Activated naive CD4-positive, alpha-beta T cell treated with anti-CD3 and anti-CD28 coated beads for 36 hours (primary cell): Measurements from ENCODE around the gene TIGD4. TPM values are rescaled to one million over a fixed set of nuclear protein-coding genes. Genes with fewer than 3 reads are reported as not detected.
"Not testable (repeated sequence)": the region's sequence is repeated elsewhere in the genome, so short reads cannot be mapped to it uniquely, and the experiment has no call there.

Source experiments
- CTCF ChIA-PET: fragments of 350-600 bp; sonication (Branson Sonifier 250); formaldehyde crosslinking; loops from one replicate; lab custom pipeline; 2021; ENCODE audit warnings: antibody characterized with exemption; lab: Charles Lee
- DNase-seq: peaks from one replicate; pipeline ENCODE4 v3.0.0-alpha.2; 2020
- H3K27ac Mint-ChIP-seq: one replicate; pipeline ENCODE4 v1.8.0; 2021; ENCODE audit warnings: mild to moderate bottlenecking, mixed read lengths
- H3K27me3 Mint-ChIP-seq: one replicate; pipeline ENCODE4 v1.8.0; 2021; ENCODE audit warnings: low read depth, mixed read lengths
- H3K36me3 Mint-ChIP-seq: one replicate; pipeline ENCODE4 v1.8.0; 2021; ENCODE audit warnings: low read depth, mixed read lengths
- H3K4me1 Mint-ChIP-seq: one replicate; pipeline ENCODE4 v1.8.0; 2021; ENCODE audit warnings: low read depth, mixed read lengths
- H3K4me3 Mint-ChIP-seq: one replicate; pipeline ENCODE4 v1.8.0; 2021; ENCODE audit warnings: mild to moderate bottlenecking, moderate library complexity, mixed read lengths
- H3K9me3 Mint-ChIP-seq: one replicate; pipeline ENCODE4 v1.8.0; 2021; ENCODE audit warnings: mixed read lengths
- intact Hi-C: fragments of 100-400 bp; cut with micrococcal nuclease; formaldehyde crosslinking; loops from one replicate; pipeline ENCODE4 v1.15.1; 2023
- total RNA-seq, 2 experiments: library from RNA; stranded (reverse); gene quantifications; one replicate each; pipeline ENCODE4 v1.2.3, GENCODE V29; 2021

The TIGD4 gene
- total RNA-seq, 2 experiments from 2014 or later, result 0.07 to 0.27 TPM

GRCh38 chr4:152777488-152777887, 2.0 kb downstream of the TIGD4 start:
- Mint-ChIP-seq H3K36me3 (no peaks in the 10 kb centered on the region), H3K4me3 (no peak overlapping the region), H3K4me1 (peaks cover 20% of the 10 kb centered on the region), H3K9me3 (no peaks in the 10 kb centered on the region), H3K27me3 (peaks cover 4% of the 10 kb centered on the region), H3K27ac (no peak overlapping the region)
- CTCF ChIA-PET, result interaction anchor here (1.8 to 1.9 kb wide), 2 partner anchors 11 to 350 kb away, joined by 6 read pairs; no protein-coding TSS in a partner anchor
- no peak for DNase-seq
- intact Hi-C loops, result loop anchor here (5.0 to 10.0 kb wide), 3 partner anchors 470 to 1683 kb away; partner anchors contain the start of genes FHIP1A and RPS3A

DNA sequence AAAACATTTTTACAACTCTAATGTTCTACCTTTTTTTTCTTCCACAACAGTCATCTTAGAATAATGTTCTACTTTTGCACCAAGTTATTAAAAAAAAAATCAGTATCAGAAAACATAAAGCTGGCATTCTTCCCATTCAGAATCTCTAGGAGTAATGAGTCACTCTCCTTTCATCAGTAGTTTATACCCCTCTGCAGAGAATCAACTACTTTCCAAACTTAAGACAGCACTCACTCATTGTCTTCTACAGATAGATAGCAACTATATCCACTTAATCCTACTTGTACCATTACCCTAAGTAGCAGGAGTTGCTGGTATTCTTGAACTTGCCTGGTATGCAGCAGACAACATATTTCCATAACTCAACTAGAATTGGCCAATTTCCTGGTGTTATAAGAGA, 3.2 kb downstream of the TIGD4 start:
- Mint-ChIP-seq H3K9me3 (no peaks in the 10 kb centered on the region), H3K4me3 (no peak overlapping the region), H3K4me1 (peaks cover 12% of the 10 kb centered on the region), H3K27ac (no peak overlapping the region), H3K27me3 (peaks cover 4% of the 10 kb centered on the region), H3K36me3 (no peaks in the 10 kb centered on the region)
- intact Hi-C loops, result loop anchor here (5.0 to 10.0 kb wide), 3 partner anchors 471 to 1682 kb away; partner anchors contain the start of genes FHIP1A and RPS3A
- no peak for DNase-seq
- CTCF ChIA-PET, result interaction anchor here (0.6 kb wide), 1 partner anchor 106 kb away, joined by 3 read pairs; no protein-coding TSS in a partner anchor

GRCh38 chr4:152773953-152774352, 5.6 kb downstream of the TIGD4 start:
- intact Hi-C loops, result loop anchor here (2.0 to 10.0 kb wide), 2 partner anchors 217 to 1679 kb away; partner anchors contain the start of gene RPS3A
- CTCF ChIA-PET, result no interaction called here
- DNase-seq, result no peak
- H3K27me3 Mint-ChIP-seq, result peaks cover 4% of the 10 kb centered on the region
- H3K36me3 Mint-ChIP-seq, result no peaks in the 10 kb centered on the region
- no peak overlapping the region for H3K27ac Mint-ChIP-seq
- peaks cover 6% of the 10 kb centered on the region for H3K4me1 Mint-ChIP-seq
- H3K9me3 Mint-ChIP-seq, result no peaks in the 10 kb centered on the region
- H3K4me3 Mint-ChIP-seq, result no peak overlapping the region

DNA sequence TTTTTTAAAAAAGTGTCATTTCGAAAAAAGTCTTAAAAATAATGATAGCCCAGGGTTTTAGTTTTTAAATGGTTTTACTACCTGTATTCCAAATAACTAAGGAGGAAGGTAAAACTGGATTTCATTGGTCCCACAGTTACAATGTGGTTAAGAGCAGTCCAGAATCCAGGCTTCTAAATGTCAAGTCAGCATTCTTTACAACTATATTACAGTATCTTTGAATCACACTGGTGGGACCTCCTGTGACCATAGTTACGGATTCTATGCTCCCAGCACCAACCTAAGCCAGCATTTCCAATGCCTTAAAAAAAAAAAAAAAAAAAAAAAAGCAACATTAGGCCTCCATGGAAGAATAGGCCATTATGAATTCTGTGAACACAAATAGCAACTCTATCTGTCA, 6.2 kb downstream of the TIGD4 start:
- peaks cover 2% of the 10 kb centered on the region for H3K27me3 Mint-ChIP-seq
- peaks cover under 1% of the 10 kb centered on the region for H3K4me1 Mint-ChIP-seq
- no peak overlapping the region for H3K4me3 Mint-ChIP-seq
- no peaks in the 10 kb centered on the region for H3K9me3 Mint-ChIP-seq
- no peaks in the 10 kb centered on the region for H3K36me3 Mint-ChIP-seq
- no peak for DNase-seq
- CTCF ChIA-PET, result interaction anchor here (1.0 kb wide), 1 partner anchor 40 kb away, joined by 4 read pairs; no protein-coding TSS in a partner anchor
- H3K27ac Mint-ChIP-seq, result no peak overlapping the region
- intact Hi-C loops, result loop anchor here (10.0 kb wide), 1 partner anchor 1679 kb away; the partner anchor contains the start of gene RPS3A

GRCh38 chr4:152771741-152772533, 7.6 kb downstream of the TIGD4 start:
- Mint-ChIP-seq H3K4me3 (no peak overlapping the region), H3K27ac (no peak overlapping the region), H3K27me3 (no peaks in the 10 kb centered on the region), H3K9me3 (no peaks in the 10 kb centered on the region), H3K4me1 (no peaks in the 10 kb centered on the region), H3K36me3 (no peaks in the 10 kb centered on the region)
- CTCF ChIA-PET, result interaction anchor here (0.6 to 1.2 kb wide), 4 partner anchors 39 to 458 kb away, joined by 3 to 4 read pairs (median 4); no protein-coding TSS in a partner anchor
- intact Hi-C loops, result loop anchor here (10.0 kb wide), 1 partner anchor 1677 kb away; the partner anchor contains the start of gene RPS3A
- DNase-seq, result no peak

DNA sequence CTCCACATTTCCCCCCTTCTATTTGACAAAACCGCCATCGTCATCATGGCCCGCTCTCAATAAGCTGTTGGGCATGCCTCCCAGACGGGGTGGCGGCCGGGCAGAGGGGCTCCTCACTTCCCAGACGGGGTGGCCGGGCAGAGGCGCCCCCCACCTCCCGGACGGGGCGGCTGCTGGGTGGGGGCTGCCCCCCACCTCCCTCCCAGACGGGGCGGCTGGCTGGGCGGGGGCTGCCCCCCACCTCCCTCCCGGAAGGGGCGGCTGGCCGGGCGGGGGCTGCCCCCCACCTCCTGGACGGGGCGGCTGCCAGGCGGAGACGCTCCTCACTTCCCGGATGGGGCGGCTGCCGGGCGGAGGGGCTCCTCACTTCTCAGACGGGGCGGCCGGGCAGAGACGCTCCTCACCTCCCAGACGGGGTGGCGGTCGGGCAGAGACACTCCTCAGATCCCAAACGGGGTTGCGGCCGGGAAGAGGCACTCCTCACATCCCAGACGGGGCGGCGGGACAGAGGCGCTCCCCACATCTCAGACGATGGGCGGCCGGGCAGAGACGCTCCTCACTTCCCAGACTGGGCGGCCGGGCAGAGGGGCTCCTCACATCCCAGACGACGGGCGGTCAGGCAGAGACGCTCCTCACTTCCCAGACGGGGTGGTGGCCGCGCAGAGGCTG, 14.3 kb downstream of the TIGD4 start:
- intact Hi-C loops, result loop anchor here (5.0 kb wide), 1 partner anchor 58 kb away; no protein-coding TSS in a partner anchor
- H3K4me1 Mint-ChIP-seq, DNase-seq, H3K9me3 Mint-ChIP-seq, H3K27me3 Mint-ChIP-seq, H3K36me3 Mint-ChIP-seq, H3K4me3 Mint-ChIP-seq, CTCF ChIA-PET, H3K27ac Mint-ChIP-seq: not testable (repeated sequence)

DNA sequence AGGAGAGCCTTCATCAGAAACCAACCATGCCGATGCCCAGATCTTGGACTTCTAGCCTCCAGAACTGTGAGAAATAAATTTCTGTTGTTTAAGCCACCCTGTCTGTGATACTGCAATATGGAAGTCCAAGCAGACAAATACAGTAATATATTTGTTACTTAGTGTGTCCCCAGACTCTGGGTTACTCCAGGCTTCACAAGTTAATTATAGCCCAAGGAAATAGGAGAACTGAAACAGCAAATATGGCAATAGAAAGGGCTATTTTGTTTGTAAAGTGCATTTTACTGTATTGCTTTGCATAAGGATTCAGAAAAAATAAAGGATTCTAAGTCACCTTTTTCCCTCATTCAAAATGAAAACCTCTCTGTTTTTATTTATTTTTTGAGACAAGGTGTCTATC, 15.7 kb downstream of the TIGD4 start:
- Mint-ChIP-seq H3K36me3 (no peaks in the 10 kb centered on the region), H3K27ac (no peak overlapping the region), H3K9me3 (no peaks in the 10 kb centered on the region), H3K4me3 (no peak overlapping the region), H3K4me1 (no peaks in the 10 kb centered on the region), H3K27me3 (peaks cover 6% of the 10 kb centered on the region)
- no peak for DNase-seq
- intact Hi-C loops, result no loop called here
- CTCF ChIA-PET, result interaction anchor here (0.7 kb wide), 1 partner anchor 183 kb away, joined by 3 read pairs; no protein-coding TSS in a partner anchor

GRCh38 chr4:152748619-152749018, 30.9 kb downstream of the TIGD4 start:
- Mint-ChIP-seq H3K27me3 (peaks cover 2% of the 10 kb centered on the region), H3K4me1 (no peaks in the 10 kb centered on the region), H3K27ac (no peak overlapping the region), H3K4me3 (no peak overlapping the region), H3K9me3 (peaks cover 3% of the 10 kb centered on the region), H3K36me3 (no peaks in the 10 kb centered on the region)
- no peak for DNase-seq
- intact Hi-C loops, result no loop called here
- CTCF ChIA-PET, result no interaction called here

DNA sequence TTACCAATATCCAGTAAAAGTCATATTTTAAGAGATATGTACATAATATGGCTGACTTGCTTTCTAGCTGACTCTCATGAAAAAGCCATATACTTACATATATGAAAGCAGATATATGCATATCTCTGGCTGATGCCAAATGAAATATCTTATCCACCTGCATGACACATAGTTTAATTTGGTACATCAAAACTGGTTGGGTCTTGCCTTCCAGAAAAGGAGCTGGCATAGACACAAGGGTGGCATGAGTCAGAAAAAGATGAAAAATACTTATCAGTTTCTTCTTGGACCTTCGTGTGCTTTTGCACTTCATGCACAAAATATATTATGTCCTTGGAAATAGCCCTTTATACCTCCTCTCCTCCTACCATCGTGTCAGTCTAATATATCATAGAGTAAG, 32.1 kb downstream of the TIGD4 start:
- Mint-ChIP-seq H3K27me3 (peaks cover 2% of the 10 kb centered on the region), H3K4me3 (no peak overlapping the region), H3K36me3 (no peaks in the 10 kb centered on the region), H3K27ac (no peak overlapping the region), H3K4me1 (no peaks in the 10 kb centered on the region), H3K9me3 (peaks cover 3% of the 10 kb centered on the region)
- intact Hi-C loops, result no loop called here
- CTCF ChIA-PET, result no interaction called here
- DNase-seq, result no peak

GRCh38 chr4:152738827-152739226, 40.7 kb downstream of the TIGD4 start:
- CTCF ChIA-PET, result interaction anchor here (0.9 to 1.2 kb wide), 3 partner anchors 14 to 389 kb away, joined by 3 to 4 read pairs (median 3); no protein-coding TSS in a partner anchor

DNA sequence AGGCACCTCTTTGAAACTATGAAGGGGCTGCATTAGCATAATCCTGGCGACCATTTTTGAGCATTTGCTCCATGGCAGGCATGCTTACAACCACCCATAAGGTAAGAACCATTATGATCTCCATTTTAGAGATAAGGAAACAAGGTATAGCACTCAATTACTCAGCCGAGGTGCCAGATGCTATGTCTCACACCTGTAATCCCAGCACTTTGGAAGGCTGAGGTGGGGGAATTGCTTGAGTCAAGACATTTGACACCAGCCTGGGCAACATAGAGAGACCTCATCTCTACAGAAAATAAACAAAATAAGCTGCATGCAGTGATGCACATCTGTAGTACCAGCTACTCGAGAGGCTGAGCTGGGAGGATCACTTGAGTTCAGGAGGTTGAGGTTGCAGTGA, 43.6 kb downstream of the TIGD4 start:
- no peaks in the 10 kb centered on the region for H3K4me1 Mint-ChIP-seq
- intact Hi-C loops, result loop anchor here (1.0 to 2.0 kb wide), 5 partner anchors 51 to 328 kb away; no protein-coding TSS in a partner anchor
- no peaks in the 10 kb centered on the region for H3K36me3 Mint-ChIP-seq
- H3K9me3 Mint-ChIP-seq, result no peaks in the 10 kb centered on the region
- H3K4me3 Mint-ChIP-seq, result no peak overlapping the region
- no peak for DNase-seq
- CTCF ChIA-PET, result interaction anchor here (0.7 to 2.5 kb wide), 7 partner anchors 59 to 567 kb away, joined by 3 to 17 read pairs (median 4); no protein-coding TSS in a partner anchor
- peaks cover 3% of the 10 kb centered on the region for H3K27me3 Mint-ChIP-seq
- no peak overlapping the region for H3K27ac Mint-ChIP-seq

More at GRCh38 chr4:152738827-152739226, 40.7 kb downstream of the TIGD4 start:
- Mint-ChIP-seq H3K36me3 (no peaks in the 10 kb centered on the region), H3K9me3 (no peaks in the 10 kb centered on the region), H3K27me3 (peaks cover 3% of the 10 kb centered on the region), H3K4me3 (no peak overlapping the region), H3K4me1 (no peaks in the 10 kb centered on the region), H3K27ac (no peak overlapping the region)
- DNase-seq, result no peak
- intact Hi-C loops, result no loop called here

DNA sequence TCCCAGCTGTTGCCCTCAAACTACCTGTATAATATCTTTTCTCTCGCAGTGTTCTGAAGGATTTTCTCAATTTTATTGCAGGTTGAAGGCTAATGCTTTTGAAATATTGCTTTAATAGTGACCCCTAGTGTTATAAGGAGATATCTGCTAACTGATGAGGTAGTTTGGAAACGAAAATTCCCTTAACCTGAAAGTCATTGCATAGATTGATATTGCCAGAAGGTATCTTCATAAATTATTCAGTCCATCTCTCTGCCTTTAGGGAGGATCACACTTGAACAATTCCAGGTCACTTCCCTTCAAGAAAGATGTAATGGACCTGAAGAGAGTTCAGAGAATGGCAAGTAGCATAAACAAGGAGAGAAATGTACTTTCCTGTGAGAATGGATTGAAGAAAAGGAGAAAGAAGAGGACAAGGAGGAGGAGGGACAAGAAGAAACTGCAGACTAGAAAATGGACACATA, 44.1 kb downstream of the TIGD4 start:
- Mint-ChIP-seq H3K36me3 (no peaks in the 10 kb centered on the region), H3K4me1 (no peaks in the 10 kb centered on the region), H3K9me3 (no peaks in the 10 kb centered on the region), H3K27ac (no peak overlapping the region), H3K27me3 (peaks cover 3% of the 10 kb centered on the region), H3K4me3 (no peak overlapping the region)
- no peak for DNase-seq
- intact Hi-C loops, result loop anchor here (1.0 to 2.0 kb wide), 5 partner anchors 51 to 327 kb away; no protein-coding TSS in a partner anchor
- CTCF ChIA-PET, result interaction anchor here (0.7 to 2.5 kb wide), 9 partner anchors 59 to 568 kb away, joined by 3 to 17 read pairs (median 4); no protein-coding TSS in a partner anchor
